ENCODE results near the gene CYP1B1. TPM values are rescaled to one million over a fixed set of nuclear protein-coding genes. Genes with fewer than 3 reads are reported as not detected.
"Not testable (repeated sequence)": the region's sequence is repeated elsewhere in the genome, so short reads cannot be mapped to it uniquely, and the experiment has no call there.

Gene CYP1B1
- total RNA-seq, 1 donor from 2014 or later: 14.1 TPM

GRCh38 chr2:38032946-38033345, 43.0 kb downstream of the CYP1B1 start:
- no peak for DNase-seq

- no peak for DNase-seq
These were observed 45.2 kb downstream of the CYP1B1 start for GRCh38 chr2:38030635-38031355.

GRCh38 chr2:38029512-38029911, 46.4 kb downstream of the CYP1B1 start:
- no peak for DNase-seq

- DNase-seq: no peak
These were observed 47.1 kb downstream of the CYP1B1 start for GRCh38 chr2:38028829-38029228.

- no peak for DNase-seq
These were observed 49.1 kb downstream of the CYP1B1 start for GRCh38 chr2:38026846-38027245.

- no peak for DNase-seq
These were observed 54.4 kb downstream of the CYP1B1 start for GRCh38 chr2:38021589-38021988.

- not testable (repeated sequence) for DNase-seq
These were observed 55.4 kb downstream of the CYP1B1 start for GRCh38 chr2:38020359-38021069.

GRCh38 chr2:38017836-38018235, 58.1 kb downstream of the CYP1B1 start:
- no peak for DNase-seq

Other genes starting within 250 kb of the CYP1B1 start
- gene RMDN2, start 150.9 kb downstream of the CYP1B1 start, total RNA-seq: 6.9 TPM